Measurements from ENCODE around the gene BCL7A. TPM values are rescaled to one million over a fixed set of nuclear protein-coding genes. Genes with fewer than 3 reads are reported as not detected.

BCL7A gene
- total RNA-seq, 1 experiment from 2014 or later: 67.2 TPM

- no peak overlapping the region for H3K27ac ChIP-seq (ENCODE audit: low read length)
- no peaks in the 10 kb centered on the region for H3K4me1 ChIP-seq (ENCODE audit: low read length)
- peaks cover 51% of the 10 kb centered on the region for H3K36me3 ChIP-seq (ENCODE audit: insufficient read depth, low read length)
- H3K4me2 ChIP-seq (ENCODE audit: low read depth, low read length, poor library complexity, severe bottlenecking): no peak overlapping the region
- 0 out of 2 replicates have a peak, but pooled peaks cover 5% of the 10 kb centered on the region for H3K79me2 ChIP-seq (ENCODE audit: low read length)
- no peaks in the 10 kb centered on the region for H3K9me3 ChIP-seq (ENCODE audit: low read length)
- H3K27me3 ChIP-seq (ENCODE audit: low read length): no peaks in the 10 kb centered on the region
- H3K9ac ChIP-seq (ENCODE audit: low read length): no peak overlapping the region
- peaks cover 14% of the 10 kb centered on the region for H4K20me1 ChIP-seq (ENCODE audit: insufficient read depth, low read depth, low read length)
- H3K4me3 ChIP-seq (ENCODE audit: low read length): no peak overlapping the region
- DNase-seq: no peak
- H3K9me2 ChIP-seq (replicated peaks; ENCODE audit: insufficient read depth, low read length): no peaks in the 10 kb centered on the region
- H2AFZ ChIP-seq (ENCODE audit: low read length): no peak overlapping the region
Measured at GRCh38 chr12:122057007-122057735, 35.5 kb downstream of the BCL7A start.

GRCh38 chr12:122057769-122058168, 36.1 kb downstream of the BCL7A start:
- Histone ChIP-seq H3K9ac (ENCODE audit: low read length) (no peak overlapping the region), H4K20me1 (ENCODE audit: insufficient read depth, low read depth, low read length) (peaks cover 14% of the 10 kb centered on the region), H3K9me3 (ENCODE audit: low read length) (no peaks in the 10 kb centered on the region), H3K9me2 (replicated peaks; ENCODE audit: insufficient read depth, low read length) (no peaks in the 10 kb centered on the region), H3K79me2 (ENCODE audit: low read length) (0 out of 2 replicates have a peak, but pooled peaks cover 5% of the 10 kb centered on the region), H3K27ac (ENCODE audit: low read length) (no peak overlapping the region), H2AFZ (ENCODE audit: low read length) (no peak overlapping the region), H3K36me3 (ENCODE audit: insufficient read depth, low read length) (peaks cover 48% of the 10 kb centered on the region), H3K4me2 (ENCODE audit: low read depth, low read length, poor library complexity, severe bottlenecking) (no peak overlapping the region), H3K27me3 (ENCODE audit: low read length) (no peaks in the 10 kb centered on the region), H3K4me1 (ENCODE audit: low read length) (no peaks in the 10 kb centered on the region), H3K4me3 (ENCODE audit: low read length) (no peak overlapping the region)
- no peak for DNase-seq

GRCh38 chr12:122058549-122059149, 37.0 kb downstream of the BCL7A start:
- H3K9ac ChIP-seq (ENCODE audit: low read length): no peak overlapping the region
- 0 out of 2 replicates have a peak, but pooled peaks cover 5% of the 10 kb centered on the region for H3K79me2 ChIP-seq (ENCODE audit: low read length)
- no peak overlapping the region for H2AFZ ChIP-seq (ENCODE audit: low read length)
- peaks cover 14% of the 10 kb centered on the region for H4K20me1 ChIP-seq (ENCODE audit: insufficient read depth, low read depth, low read length)
- H3K27ac ChIP-seq (ENCODE audit: low read length): no peak overlapping the region
- H3K27me3 ChIP-seq (ENCODE audit: low read length): no peaks in the 10 kb centered on the region
- no peak overlapping the region for H3K4me2 ChIP-seq (ENCODE audit: low read depth, low read length, poor library complexity, severe bottlenecking)
- H3K9me2 ChIP-seq (replicated peaks; ENCODE audit: insufficient read depth, low read length): no peaks in the 10 kb centered on the region
- no peaks in the 10 kb centered on the region for H3K9me3 ChIP-seq (ENCODE audit: low read length)
- peaks cover 47% of the 10 kb centered on the region for H3K36me3 ChIP-seq (ENCODE audit: insufficient read depth, low read length)
- peaks cover 5% of the 10 kb centered on the region for H3K4me1 ChIP-seq (ENCODE audit: low read length)
- no peak overlapping the region for H3K4me3 ChIP-seq (ENCODE audit: low read length)
- DNase-seq: no peak

GRCh38 chr12:122059203-122059960, 37.7 kb downstream of the BCL7A start:
- Histone ChIP-seq H3K36me3 (ENCODE audit: insufficient read depth, low read length) (peaks cover 43% of the 10 kb centered on the region), H3K4me2 (ENCODE audit: low read depth, low read length, poor library complexity, severe bottlenecking) (no peak overlapping the region)

GRCh38 chr12:122060081-122060501, 38.4 kb downstream of the BCL7A start:
- DNase-seq: no peak
- Histone ChIP-seq H3K36me3 (ENCODE audit: insufficient read depth, low read length) (peaks cover 36% of the 10 kb centered on the region), H3K27ac (ENCODE audit: low read length) (no peak overlapping the region), H3K9me3 (ENCODE audit: low read length) (no peaks in the 10 kb centered on the region), H3K4me1 (ENCODE audit: low read length) (peaks cover 19% of the 10 kb centered on the region), H2AFZ (ENCODE audit: low read length) (no peak overlapping the region), H3K79me2 (ENCODE audit: low read length) (0 out of 2 replicates have a peak, but pooled peaks cover 2% of the 10 kb centered on the region), H4K20me1 (ENCODE audit: insufficient read depth, low read depth, low read length) (peaks cover 7% of the 10 kb centered on the region; the same call in 1 of the 2 replicates), H3K4me2 (ENCODE audit: low read depth, low read length, poor library complexity, severe bottlenecking) (no peak overlapping the region), H3K9ac (ENCODE audit: low read length) (no peak overlapping the region), H3K4me3 (ENCODE audit: low read length) (no peak overlapping the region), H3K27me3 (ENCODE audit: low read length) (no peaks in the 10 kb centered on the region), H3K9me2 (replicated peaks; ENCODE audit: insufficient read depth, low read length) (no peaks in the 10 kb centered on the region)

More at GRCh38 chr12:122059203-122059960, 37.7 kb downstream of the BCL7A start:
- Histone ChIP-seq H3K79me2 (ENCODE audit: low read length) (0 out of 2 replicates have a peak, but pooled peaks cover 5% of the 10 kb centered on the region), H3K27me3 (ENCODE audit: low read length) (no peaks in the 10 kb centered on the region), H3K4me3 (ENCODE audit: low read length) (no peak overlapping the region), H3K9ac (ENCODE audit: low read length) (no peak overlapping the region), H4K20me1 (ENCODE audit: insufficient read depth, low read depth, low read length) (peaks cover 14% of the 10 kb centered on the region), H3K4me1 (ENCODE audit: low read length) (peaks cover 12% of the 10 kb centered on the region), H3K9me3 (ENCODE audit: low read length) (no peaks in the 10 kb centered on the region), H2AFZ (ENCODE audit: low read length) (no peak overlapping the region), H3K27ac (ENCODE audit: low read length) (no peak overlapping the region), H3K9me2 (replicated peaks; ENCODE audit: insufficient read depth, low read length) (no peaks in the 10 kb centered on the region)
- no peak for DNase-seq

GRCh38 chr12:122061253-122061652, 39.6 kb downstream of the BCL7A start:
- Histone ChIP-seq H3K36me3 (ENCODE audit: insufficient read depth, low read length) (peaks cover 25% of the 10 kb centered on the region), H4K20me1 (ENCODE audit: insufficient read depth, low read depth, low read length) (peaks cover 5% of the 10 kb centered on the region; the same call in 1 of the 2 replicates), H3K27ac (ENCODE audit: low read length) (no peak overlapping the region), H3K27me3 (ENCODE audit: low read length) (no peaks in the 10 kb centered on the region), H3K9me3 (ENCODE audit: low read length) (no peaks in the 10 kb centered on the region), H3K9me2 (replicated peaks; ENCODE audit: insufficient read depth, low read length) (no peaks in the 10 kb centered on the region), H3K79me2 (ENCODE audit: low read length) (no peaks in the 10 kb centered on the region), H3K4me1 (ENCODE audit: low read length) (peaks cover 22% of the 10 kb centered on the region), H3K9ac (ENCODE audit: low read length) (no peak overlapping the region), H2AFZ (ENCODE audit: low read length) (no peak overlapping the region), H3K4me2 (ENCODE audit: low read depth, low read length, poor library complexity, severe bottlenecking) (no peak overlapping the region), H3K4me3 (ENCODE audit: low read length) (no peak overlapping the region)
- no peak for DNase-seq

GRCh38 chr12:122062832-122063693, 41.4 kb downstream of the BCL7A start:
- H2AFZ ChIP-seq (ENCODE audit: low read length): no peak overlapping the region
- H3K9me2 ChIP-seq (replicated peaks; ENCODE audit: insufficient read depth, low read length): no peaks in the 10 kb centered on the region
- peaks cover 23% of the 10 kb centered on the region for H3K36me3 ChIP-seq (ENCODE audit: insufficient read depth, low read length)
- H3K9me3 ChIP-seq (ENCODE audit: low read length): no peaks in the 10 kb centered on the region
- H4K20me1 ChIP-seq (ENCODE audit: insufficient read depth, low read depth, low read length): peaks cover 5% of the 10 kb centered on the region; the same call in 1 of the 2 replicates
- no peaks in the 10 kb centered on the region for H3K27me3 ChIP-seq (ENCODE audit: low read length)
- peaks cover 28% of the 10 kb centered on the region for H3K4me1 ChIP-seq (ENCODE audit: low read length)
- H3K79me2 ChIP-seq (ENCODE audit: low read length): no peaks in the 10 kb centered on the region
- H3K9ac ChIP-seq (ENCODE audit: low read length): no peak overlapping the region
- H3K4me2 ChIP-seq (ENCODE audit: low read depth, low read length, poor library complexity, severe bottlenecking): peak overlapping the region; percentile 51
- no peak for DNase-seq
- no peak overlapping the region for H3K27ac ChIP-seq (ENCODE audit: low read length)
- H3K4me3 ChIP-seq (ENCODE audit: low read length): no peak overlapping the region

Measured in Karpas-422 (cell line).